HepG2 (cell line): ENCODE data around the gene SH2D3A. TPM values are rescaled to one million over a fixed set of nuclear protein-coding genes. Genes with fewer than 3 reads are reported as not detected.

Source experiments
- ATAC-seq: fragments of 200-7000 bp; cut with Tn5 transposase; 3 replicates; pipeline ENCODE4 v1.9.1; 2020; ENCODE audit warnings: mild to moderate bottlenecking, moderate library complexity
- BruUV-seq: library from RNA; stranded (reverse); fragments of 400-500 nt; replicated peaks from 2 replicates; lab custom pipeline; 2021; lab: Mats Ljungman, UMichigan
- CTCF ChIA-PET: fragments of 300-600 bp; formaldehyde crosslinking; extraction: SDS; loops from one replicate; lab custom pipeline; 2021; ENCODE audit warnings: low total read pairs, inconsistent platforms, low intra/inter-chr PET ratio; lab: Yijun Ruan, JAX
- POLR2A ChIA-PET: fragments of 350-600 bp; sonication (Branson Sonifier 250); formaldehyde crosslinking; loops from one replicate; lab custom pipeline; 2020; ENCODE audit warnings: antibody characterized with exemption, inconsistent platforms; lab: Yijun Ruan, JAX
- DNase-seq: peaks from one replicate; pipeline ENCODE4 v3.0.0-alpha.2; 2015; ENCODE audit warnings: low spot score
- FAIRE-seq: peaks from 3 replicates; lab custom pipeline; 2011; peaks lifted over from hg19 to GRCh38; lab: Jason Lieb, UNC
- H2AFZ ChIP-seq: one replicate; pipeline ENCODE4 v1.6.1; 2011; ENCODE audit warnings: low read length, inconsistent platforms
- H3K27ac ChIP-seq: fragments of 300-600 bp; 3 replicates; pipeline ENCODE4 v1.8.0; 2011; ENCODE audit warnings: mixed run types, mild to moderate bottlenecking, mixed read lengths, low read length, inconsistent platforms; ENCODE audit not compliant: insufficient read depth; ENCODE audit errors: extremely low read length
- H3K27me3 ChIP-seq, 2 experiments: fragments of 200-600 bp in 1 of 2; 2 replicates in 1 of 2; 3 replicates in 1 of 2; pipeline versions ENCODE4 v1.6.0 to v1.8.0; 2011; ENCODE audit warnings: low read length in 2 of 2, mild to moderate bottlenecking in 2 of 2, moderate library complexity in 2 of 2, inconsistent platforms in 1 of 2; ENCODE audit not compliant: insufficient read depth in 2 of 2, control insufficient read depth in 1 of 2
- H3K36me3 ChIP-seq, 2 experiments: fragments of 200-600 bp in 1 of 2; replicated peaks in 1 of 2; 2 replicates in 1 of 2; 3 replicates in 1 of 2; pipeline versions ENCODE4 v1.5.1 to v1.8.0; 2011; ENCODE audit warnings: low read length in 2 of 2, inconsistent platforms in 1 of 2; ENCODE audit not compliant: insufficient read depth in 2 of 2, control insufficient read depth in 1 of 2
- H3K4me1 ChIP-seq: 2 replicates; pipeline ENCODE4 v1.5.1; 2012; ENCODE audit warnings: low read length, inconsistent platforms; ENCODE audit not compliant: insufficient read depth
- H3K4me2 ChIP-seq: 2 replicates; pipeline ENCODE4 v1.6.0; 2011; ENCODE audit warnings: low read depth, low read length, inconsistent platforms
- H3K4me3 ChIP-seq, 3 experiments: fragments of 200-600 bp in 1 of 3; sonication (generic), shearing (Covaris generic) in 1 of 3; replicated peaks in 1 of 3; 2 replicates each; pipeline ENCODE4 v1.5.1; 2011 to 2016; ENCODE audit warnings: low read length in 3 of 3, inconsistent platforms in 2 of 3, low read depth in 2 of 3, mild to moderate bottlenecking in 2 of 3, control low read depth in 1 of 3, mixed read lengths in 1 of 3; ENCODE audit not compliant: insufficient read depth in 1 of 3
- H3K79me2 ChIP-seq: one replicate; pipeline ENCODE4 v1.6.1; 2011; ENCODE audit warnings: low read length, inconsistent platforms; ENCODE audit not compliant: insufficient read depth
- H3K9ac ChIP-seq: 2 replicates; pipeline ENCODE4 v1.6.0; 2011; ENCODE audit warnings: mild to moderate bottlenecking, low read depth, low read length, inconsistent platforms; ENCODE audit not compliant: insufficient read depth
- H3K9me3 ChIP-seq: 2 replicates; pipeline ENCODE4 v1.5.1; 2012; ENCODE audit warnings: mild to moderate bottlenecking, low read length
- H4K20me1 ChIP-seq: 2 replicates; pipeline ENCODE4 v1.6.0; 2011; ENCODE audit warnings: inconsistent platforms, mild to moderate bottlenecking, low read length, moderate library complexity; ENCODE audit not compliant: insufficient read depth
- DMAP1 ChIP-seq: IDR thresholded peaks from 2 replicates; pipeline ENCODE4 v1.6.1; 2016
- HNRNPUL1 ChIP-seq: fragments of 200-400 bp; formaldehyde crosslinking; IDR thresholded peaks from 2 replicates; pipeline ENCODE4 v1.6.1; 2017; ENCODE audit warnings: low read depth, mild to moderate bottlenecking, low read length, moderate library complexity
- HOXD1 ChIP-seq: sonication (generic); formaldehyde crosslinking; IDR thresholded peaks from 2 replicates; pipeline ENCODE4 v1.5.0; 2020; ENCODE audit warnings: missing genetic modification reagents
- ZFP37 ChIP-seq: sonication (generic); formaldehyde crosslinking; IDR thresholded peaks from 2 replicates; pipeline ENCODE4 v1.4.0; 2020; ENCODE audit warnings: missing genetic modification reagents, borderline replicate concordance
- ZNF207 ChIP-seq: fragments of 450-650 bp; IDR thresholded peaks from 2 replicates; pipeline ENCODE4 v1.6.1; 2016; ENCODE audit warnings: antibody characterized with exemption, borderline replicate concordance
- ZNF232 ChIP-seq: sonication (generic); formaldehyde crosslinking; IDR thresholded peaks from 2 replicates; pipeline ENCODE4 v1.4.0; 2020; ENCODE audit warnings: missing genetic modification reagents, borderline replicate concordance
- ZNF253 ChIP-seq: sonication (generic); formaldehyde crosslinking; IDR thresholded peaks from 2 replicates; pipeline ENCODE4 v1.8.0; 2022; ENCODE audit warnings: mild to moderate bottlenecking, missing genetic modification reagents, borderline replicate concordance
- ZNF331 ChIP-seq: sonication (generic); formaldehyde crosslinking; IDR thresholded peaks from 2 replicates; pipeline ENCODE4 v1.4.0; 2020; ENCODE audit warnings: missing genetic modification reagents
- ZNF644 ChIP-seq: IDR thresholded peaks from 2 replicates; pipeline ENCODE4 v1.6.1; 2016; ENCODE audit warnings: low read depth
- ZSCAN9 ChIP-seq: IDR thresholded peaks from 2 replicates; pipeline ENCODE4 v1.6.1; 2016; ENCODE audit warnings: borderline replicate concordance
- WGBS: methylation state at CpG from one replicate; pipeline ENCODE4 v1.1.6; 2017; ENCODE audit warnings: low lambda C conversion rate; 5-methylcytosine and 5-hydroxymethylcytosine counted together
- in situ Hi-C: cut with HindIII; loops from 2 replicates; pipeline ENCODE4 v1.10.0; 2017; ENCODE audit warnings: low pct_unique_long_range_greater_than_20kb; ENCODE audit not compliant: extremely low pct_ligation_motif_present
- intact Hi-C: fragments of 100-400 bp; cut with micrococcal nuclease; formaldehyde crosslinking; loops from one replicate; pipeline ENCODE4 v1.10.0; 2022; ENCODE audit not compliant: unreplicated experiment
- polyA plus RNA-seq, 8 experiments: library from polyadenylated mRNA; depleted of rRNA in 3 of 8; stranded (reverse) in 7 of 8; unstranded in 1 of 8; fragments of >200 nt; fragmentation: Illumina TruSeq in 4 of 8; extraction: Trizol in 4 of 8; gene quantifications; 2 replicates each; pipeline versions ENCODE4 v1.2.1 to v1.2.3, GENCODE V29; 2011 to 2016; ENCODE audit warnings: low read depth in 4 of 8, missing spikeins in 1 of 8, mixed read lengths in 1 of 8; ENCODE audit not compliant: insufficient read depth in 1 of 8
- total RNA-seq, 5 experiments: library from RNA; depleted of rRNA; stranded (reverse); fragments of >200 nt; fragmentation: Illumina TruSeq; extraction: Trizol; gene quantifications; 2 replicates each; pipeline ENCODE4 v1.2.3, GENCODE V29; 2016; ENCODE audit warnings: low read depth in 1 of 5
- TF ChIP-seq, protein P1 (sequence below): IDR thresholded peaks from 2 replicates; pipeline ENCODE4 v1.6.1; 2016; ENCODE audit warnings: low read depth, missing genetic modification reagents, missing compliant biosample characterization
- TF ChIP-seq, protein P2 (sequence below), 2 experiments: sonication (generic) in 1 of 2; formaldehyde crosslinking in 1 of 2; IDR thresholded peaks; 2 replicates each; pipeline versions ENCODE4 v1.4.0 to v1.6.1; 2018 to 2020; ENCODE audit warnings: missing genetic modification reagents in 2 of 2, borderline replicate concordance in 1 of 2, low read depth in 1 of 2, mild to moderate bottlenecking in 1 of 2, missing biosample characterization in 1 of 2
- TF ChIP-seq, protein P3 (sequence below): IDR thresholded peaks from 2 replicates; pipeline ENCODE4 v1.6.1; 2016; ENCODE audit warnings: missing biosample characterization, missing genetic modification reagents, low read depth

SH2D3A gene
- total and polyA plus RNA-seq, 2 of the 13 experiments (the other 11 are each of a cell fraction or from before 2014, with no cell fraction given), result 1.0 to 2.2 TPM

DNA sequence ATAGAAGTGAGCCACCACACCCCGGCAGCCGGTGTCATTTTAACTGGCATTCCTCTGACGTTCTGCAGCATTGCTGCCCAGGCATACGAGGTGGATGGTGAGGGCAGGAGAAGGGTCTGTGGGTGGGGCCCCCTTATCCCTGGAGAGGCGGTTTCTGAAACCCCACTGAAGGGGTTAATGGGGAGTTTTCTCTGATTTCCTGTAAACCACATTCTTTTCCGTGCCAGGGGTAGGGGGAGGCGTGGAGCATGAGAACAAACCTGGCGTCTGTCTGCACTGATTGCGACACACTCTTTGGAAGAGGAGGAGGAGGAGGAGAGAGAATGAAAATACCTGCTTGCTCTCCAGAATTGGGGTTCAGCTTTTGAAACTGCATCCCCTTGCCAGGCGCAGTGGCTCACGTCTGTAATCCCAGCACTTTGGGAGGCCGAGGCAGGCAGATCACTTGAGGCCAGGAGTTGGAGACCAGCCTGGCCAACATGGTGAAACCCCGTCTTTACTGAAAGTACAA lies 44.1 kb downstream of the SH2D3A start:
- WGBS, result 5% methylated on average over 13 of the region's 13 CpGs
- ATAC-seq (no peak), DNase-seq (peak; percentile 93), FAIRE-seq (peak; percentile 83)
- peaks cover 21% of the 10 kb centered on the region for H3K79me2 ChIP-seq
- H3K4me2 ChIP-seq, result peak overlapping the region; percentile 78
- H3K9me3 ChIP-seq, result no peaks in the 10 kb centered on the region
- H2AFZ ChIP-seq, result no peak overlapping the region
- CTCF ChIA-PET, result no interaction called here
- H4K20me1 ChIP-seq, result peaks cover 18% of the 10 kb centered on the region
- H3K27me3 ChIP-seq, result peaks cover 0 to 7% of the 10 kb centered on the region in 2 experiments; a peak in 1 of 5 replicates
- POLR2A ChIA-PET, result interaction anchor here (4.8 to 8.0 kb wide), 2 partner anchors 13 to 30 kb away, joined by 83 to 278 read pairs; partner anchors contain the start of gene GPR108
- BruUV-seq, result no TSS peak
- H3K36me3 ChIP-seq, result peaks cover 4 to 5% of the 10 kb centered on the region in 2 experiments; a peak in 4 of 5 replicates
- H3K27ac ChIP-seq, result peak overlapping the region; percentile 90
- peak overlapping the region in 1 of 3 experiments; percentile 42; a peak in 2 of 6 replicates for H3K4me3 ChIP-seq
- H3K4me1 ChIP-seq, result peaks cover 80% of the 10 kb centered on the region
- intact Hi-C loops (no loop called here), in situ Hi-C loops (no loop called here)
- peak overlapping the region; percentile 63 for H3K9ac ChIP-seq
- TF ChIP-seq ZNF331 (peak; percentile 80), ZNF232 (no peak; the same call in 1 of the 2 replicates), ZFP37 (CRISPR knock-in tag) (peak; percentile 47; the same call in 1 of the 2 replicates), ZNF644 (peak; percentile 29; the same call in 1 of the 2 replicates), HOXD1 (0 out of 2 replicates have a peak, but pooled peaks have one; percentile 61), DMAP1 (peak; percentile 66; the same call in 1 of the 2 replicates), ZSCAN9 (CRISPR knock-in tag) (peak; percentile 61; the same call in 1 of the 2 replicates), ZNF207 (no peak), HNRNPUL1 (no peak), ZNF253 (CRISPR knock-in tag) (no peak)
- TF ChIP-seq, protein P1, sequence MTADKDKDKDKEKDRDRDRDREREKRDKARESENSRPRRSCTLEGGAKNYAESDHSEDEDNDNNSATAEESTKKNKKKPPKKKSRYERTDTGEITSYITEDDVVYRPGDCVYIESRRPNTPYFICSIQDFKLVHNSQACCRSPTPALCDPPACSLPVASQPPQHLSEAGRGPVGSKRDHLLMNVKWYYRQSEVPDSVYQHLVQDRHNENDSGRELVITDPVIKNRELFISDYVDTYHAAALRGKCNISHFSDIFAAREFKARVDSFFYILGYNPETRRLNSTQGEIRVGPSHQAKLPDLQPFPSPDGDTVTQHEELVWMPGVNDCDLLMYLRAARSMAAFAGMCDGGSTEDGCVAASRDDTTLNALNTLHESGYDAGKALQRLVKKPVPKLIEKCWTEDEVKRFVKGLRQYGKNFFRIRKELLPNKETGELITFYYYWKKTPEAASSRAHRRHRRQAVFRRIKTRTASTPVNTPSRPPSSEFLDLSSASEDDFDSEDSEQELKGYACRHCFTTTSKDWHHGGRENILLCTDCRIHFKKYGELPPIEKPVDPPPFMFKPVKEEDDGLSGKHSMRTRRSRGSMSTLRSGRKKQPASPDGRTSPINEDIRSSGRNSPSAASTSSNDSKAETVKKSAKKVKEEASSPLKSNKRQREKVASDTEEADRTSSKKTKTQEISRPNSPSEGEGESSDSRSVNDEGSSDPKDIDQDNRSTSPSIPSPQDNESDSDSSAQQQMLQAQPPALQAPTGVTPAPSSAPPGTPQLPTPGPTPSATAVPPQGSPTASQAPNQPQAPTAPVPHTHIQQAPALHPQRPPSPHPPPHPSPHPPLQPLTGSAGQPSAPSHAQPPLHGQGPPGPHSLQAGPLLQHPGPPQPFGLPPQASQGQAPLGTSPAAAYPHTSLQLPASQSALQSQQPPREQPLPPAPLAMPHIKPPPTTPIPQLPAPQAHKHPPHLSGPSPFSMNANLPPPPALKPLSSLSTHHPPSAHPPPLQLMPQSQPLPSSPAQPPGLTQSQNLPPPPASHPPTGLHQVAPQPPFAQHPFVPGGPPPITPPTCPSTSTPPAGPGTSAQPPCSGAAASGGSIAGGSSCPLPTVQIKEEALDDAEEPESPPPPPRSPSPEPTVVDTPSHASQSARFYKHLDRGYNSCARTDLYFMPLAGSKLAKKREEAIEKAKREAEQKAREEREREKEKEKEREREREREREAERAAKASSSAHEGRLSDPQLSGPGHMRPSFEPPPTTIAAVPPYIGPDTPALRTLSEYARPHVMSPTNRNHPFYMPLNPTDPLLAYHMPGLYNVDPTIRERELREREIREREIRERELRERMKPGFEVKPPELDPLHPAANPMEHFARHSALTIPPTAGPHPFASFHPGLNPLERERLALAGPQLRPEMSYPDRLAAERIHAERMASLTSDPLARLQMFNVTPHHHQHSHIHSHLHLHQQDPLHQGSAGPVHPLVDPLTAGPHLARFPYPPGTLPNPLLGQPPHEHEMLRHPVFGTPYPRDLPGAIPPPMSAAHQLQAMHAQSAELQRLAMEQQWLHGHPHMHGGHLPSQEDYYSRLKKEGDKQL (CRISPR knock-in tag), result peak; percentile 73
- TF ChIP-seq, protein P2, sequence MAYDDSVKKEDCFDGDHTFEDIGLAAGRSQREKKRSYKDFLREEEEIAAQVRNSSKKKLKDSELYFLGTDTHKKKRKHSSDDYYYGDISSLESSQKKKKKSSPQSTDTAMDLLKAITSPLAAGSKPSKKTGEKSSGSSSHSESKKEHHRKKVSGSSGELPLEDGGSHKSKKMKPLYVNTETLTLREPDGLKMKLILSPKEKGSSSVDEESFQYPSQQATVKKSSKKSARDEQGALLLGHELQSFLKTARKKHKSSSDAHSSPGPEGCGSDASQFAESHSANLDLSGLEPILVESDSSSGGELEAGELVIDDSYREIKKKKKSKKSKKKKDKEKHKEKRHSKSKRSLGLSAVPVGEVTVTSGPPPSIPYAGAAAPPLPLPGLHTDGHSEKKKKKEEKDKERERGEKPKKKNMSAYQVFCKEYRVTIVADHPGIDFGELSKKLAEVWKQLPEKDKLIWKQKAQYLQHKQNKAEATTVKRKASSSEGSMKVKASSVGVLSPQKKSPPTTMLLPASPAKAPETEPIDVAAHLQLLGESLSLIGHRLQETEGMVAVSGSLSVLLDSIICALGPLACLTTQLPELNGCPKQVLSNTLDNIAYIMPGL (CRISPR knock-in tag; IDR thresholded peaks at IDR 0.05; ENCODE audit: borderline replicate concordance in 1 of 2, low read depth in 1 of 2), result peak in 1 of 2 experiments; percentile 77; a peak in 2 of 4 replicates
- TF ChIP-seq, protein P3, sequence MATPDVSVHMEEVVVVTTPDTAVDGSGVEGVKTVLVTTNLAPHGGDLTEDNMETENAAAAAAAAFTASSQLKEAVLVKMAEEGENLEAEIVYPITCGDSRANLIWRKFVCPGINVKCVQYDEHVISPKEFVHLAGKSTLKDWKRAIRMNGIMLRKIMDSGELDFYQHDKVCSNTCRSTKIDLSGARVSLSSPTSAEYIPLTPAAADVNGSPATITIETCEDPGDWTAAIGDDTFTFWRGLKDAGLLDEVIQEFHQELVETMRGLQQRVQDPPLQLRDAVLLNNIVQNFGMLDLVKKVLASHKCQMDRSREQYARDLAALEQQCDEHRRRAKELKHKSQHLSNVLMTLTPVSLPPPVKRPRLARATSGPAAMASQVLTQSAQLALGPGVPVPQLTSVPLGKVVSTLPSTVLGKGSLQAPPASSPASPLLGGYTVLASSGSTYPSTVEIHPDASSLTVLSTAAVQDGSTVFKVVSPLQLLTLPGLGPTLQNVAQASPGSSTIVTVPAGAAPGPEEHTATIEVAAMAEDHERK, result no peak
